B cell (primary cell): Measurements from ENCODE around the gene MIXL1.

ENCODE experiments used
- EZH2 ChIP-seq: IDR thresholded peaks from 2 replicates; pipeline ENCODE4 v1.6.1; 2012; ENCODE audit warnings: borderline replicate concordance, low read depth, mild to moderate bottlenecking, moderate library complexity, low read length; ENCODE audit not compliant: insufficient read depth, poor library complexity, severe bottlenecking
- TF ChIP-seq, protein P1 (sequence below): fragments of 200-600 bp; IDR thresholded peaks from one replicate; pipeline ENCODE4 v1.8.0; 2022; ENCODE audit warnings: antibody characterized with exemption, mild to moderate bottlenecking

DNA sequence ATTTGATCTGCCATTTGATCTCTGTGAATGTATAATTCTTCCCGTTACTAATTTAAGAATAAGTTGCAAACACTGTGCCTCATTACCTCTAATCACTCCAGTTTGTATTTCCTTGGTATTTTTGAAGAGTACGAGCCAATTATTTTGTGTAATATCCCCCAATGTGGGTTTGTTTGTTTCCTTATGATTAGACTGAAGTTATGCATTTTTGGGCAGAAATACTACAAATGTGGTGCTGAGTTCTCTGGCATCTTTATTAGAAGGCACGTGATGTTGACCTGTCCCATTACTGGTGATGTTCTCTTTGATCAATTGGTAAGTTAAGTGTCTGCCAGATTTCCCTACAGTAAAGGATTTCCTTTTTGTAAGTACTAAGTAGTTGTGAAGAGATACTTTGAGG lies 10.3 kb downstream of the MIXL1 start:
- TF ChIP-seq, protein P1, sequence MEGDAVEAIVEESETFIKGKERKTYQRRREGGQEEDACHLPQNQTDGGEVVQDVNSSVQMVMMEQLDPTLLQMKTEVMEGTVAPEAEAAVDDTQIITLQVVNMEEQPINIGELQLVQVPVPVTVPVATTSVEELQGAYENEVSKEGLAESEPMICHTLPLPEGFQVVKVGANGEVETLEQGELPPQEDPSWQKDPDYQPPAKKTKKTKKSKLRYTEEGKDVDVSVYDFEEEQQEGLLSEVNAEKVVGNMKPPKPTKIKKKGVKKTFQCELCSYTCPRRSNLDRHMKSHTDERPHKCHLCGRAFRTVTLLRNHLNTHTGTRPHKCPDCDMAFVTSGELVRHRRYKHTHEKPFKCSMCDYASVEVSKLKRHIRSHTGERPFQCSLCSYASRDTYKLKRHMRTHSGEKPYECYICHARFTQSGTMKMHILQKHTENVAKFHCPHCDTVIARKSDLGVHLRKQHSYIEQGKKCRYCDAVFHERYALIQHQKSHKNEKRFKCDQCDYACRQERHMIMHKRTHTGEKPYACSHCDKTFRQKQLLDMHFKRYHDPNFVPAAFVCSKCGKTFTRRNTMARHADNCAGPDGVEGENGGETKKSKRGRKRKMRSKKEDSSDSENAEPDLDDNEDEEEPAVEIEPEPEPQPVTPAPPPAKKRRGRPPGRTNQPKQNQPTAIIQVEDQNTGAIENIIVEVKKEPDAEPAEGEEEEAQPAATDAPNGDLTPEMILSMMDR = no peak
- TF ChIP-seq EZH2 = no peak
